ENCODE measurements around the gene TMEM184A. TPM values are rescaled to one million over a fixed set of nuclear protein-coding genes. Genes with fewer than 3 reads are reported as not detected.

Gene TMEM184A
- total RNA-seq, 2 donors from 2014 or later, result 0.12 to 0.73 TPM

GRCh38 chr7:1579481-1580421 is 23.7 kb upstream of the TMEM184A start:
- peaks cover 0 to 3% of the 10 kb centered on the region in 2 donors for H3K9me3 Mint-ChIP-seq
- ATAC-seq, result peak; percentile 99

GRCh38 chr7:1578513-1578912 is 22.5 kb upstream of the TMEM184A start:
- no peaks in the 10 kb centered on the region for H3K36me3 Mint-ChIP-seq
- H3K27ac Mint-ChIP-seq, result no peak overlapping the region
- ATAC-seq (no peak), DNase-seq (ENCODE audit: low spot score in 2 of 2) (no peak)
- peaks cover 0 to 3% of the 10 kb centered on the region in 2 donors for H3K9me3 Mint-ChIP-seq

More at GRCh38 chr7:1579481-1580421, 23.7 kb upstream of the TMEM184A start:
- peak overlapping the region in 1 of 2 donors; percentile 6 for H3K27ac Mint-ChIP-seq
- DNase-seq (ENCODE audit: low spot score in 2 of 2), result peak in 1 of 2 donors; percentile 75
- H3K36me3 Mint-ChIP-seq, result no peaks in the 10 kb centered on the region

DNA sequence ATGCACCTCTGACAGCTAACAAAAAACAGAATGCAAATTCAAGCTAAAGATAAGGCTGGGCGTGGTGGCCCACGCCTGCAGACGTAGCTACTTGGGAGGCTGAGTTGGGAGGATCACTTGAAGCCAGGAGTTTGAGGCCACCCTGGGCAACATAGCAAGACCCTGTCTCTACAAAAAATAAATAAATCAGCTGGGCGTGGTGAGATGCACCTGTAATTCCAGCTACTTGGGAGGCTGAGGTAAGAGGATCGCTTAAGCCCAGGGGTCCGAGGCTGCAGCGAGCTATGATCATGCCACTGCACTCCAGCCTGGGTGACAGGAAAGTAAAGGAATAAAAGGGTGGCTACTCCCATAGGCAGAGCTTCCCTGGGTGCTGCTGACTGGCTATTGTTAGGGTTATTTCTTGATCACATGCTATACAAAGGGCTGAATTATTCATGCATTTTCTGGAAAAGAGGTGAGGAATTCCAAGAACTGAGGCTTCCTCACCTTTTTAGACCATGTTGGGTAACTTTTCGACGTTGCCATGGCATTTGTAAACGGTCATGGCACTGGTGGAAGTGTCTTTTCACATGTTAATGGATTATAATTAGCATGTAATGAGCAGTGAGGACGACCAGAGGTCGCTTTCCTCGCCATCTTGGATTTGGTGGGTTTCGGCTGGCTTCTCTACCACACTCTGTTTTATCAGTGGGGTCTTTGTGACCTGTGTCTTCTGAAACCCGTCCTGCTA is 20.7 kb upstream of the TMEM184A start:
- DNase-seq (ENCODE audit: low spot score in 2 of 2), result no peak
- Mint-ChIP-seq H3K36me3 (no peaks in the 10 kb centered on the region), H3K9me3 (peaks cover 0 to 3% of the 10 kb centered on the region in 2 donors), H3K27ac (no peak overlapping the region)
- no peak for ATAC-seq

- no peak for DNase-seq (ENCODE audit: low spot score in 2 of 2)
- Mint-ChIP-seq H3K27ac (no peak overlapping the region), H3K9me3 (peaks cover 0 to 3% of the 10 kb centered on the region in 2 donors), H3K36me3 (no peaks in the 10 kb centered on the region)
- ATAC-seq, result no peak
Observed at GRCh38 chr7:1575809-1576208, 19.8 kb upstream of the TMEM184A start.

DNA sequence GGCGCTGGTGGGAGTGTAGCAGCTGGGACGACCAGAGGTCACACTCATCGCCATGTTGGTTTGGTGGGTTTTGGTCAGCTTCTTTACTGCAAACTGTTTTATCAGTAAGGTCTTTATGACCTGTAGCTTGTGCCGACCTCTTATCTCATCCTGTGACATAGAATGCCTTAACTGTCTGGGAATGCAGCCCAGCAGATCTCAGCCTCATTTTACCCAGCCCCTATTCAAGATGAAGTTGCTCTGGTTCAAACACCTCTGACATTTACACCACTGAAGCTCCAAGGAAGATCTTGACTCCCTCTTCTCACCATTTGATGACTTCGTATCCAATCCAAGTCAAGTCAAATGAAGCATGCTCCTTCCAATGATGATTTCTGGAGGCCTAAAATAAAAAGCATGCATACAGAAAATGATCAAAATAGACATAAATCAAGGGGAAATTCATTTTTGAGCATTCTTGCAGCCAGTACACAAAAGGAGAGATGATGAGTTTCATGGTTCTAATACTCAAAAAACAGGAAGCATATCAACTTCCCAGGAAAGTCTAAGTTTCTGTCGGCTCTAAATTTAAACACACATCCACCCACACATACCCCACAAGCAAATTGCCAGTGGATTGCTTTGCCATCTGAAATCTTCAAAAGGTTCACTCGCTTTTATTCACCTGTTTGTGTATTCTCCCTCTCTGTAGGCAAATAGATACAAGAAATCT is 16.3 kb upstream of the TMEM184A start:
- ATAC-seq, result no peak
- Mint-ChIP-seq H3K9me3 (no peaks in the 10 kb centered on the region), H3K36me3 (peaks cover 8 to 11% of the 10 kb centered on the region in 2 donors), H3K27ac (peak overlapping the region in 1 of 2 donors; percentile 34)
- no peak for DNase-seq (ENCODE audit: low spot score in 2 of 2)

DNA sequence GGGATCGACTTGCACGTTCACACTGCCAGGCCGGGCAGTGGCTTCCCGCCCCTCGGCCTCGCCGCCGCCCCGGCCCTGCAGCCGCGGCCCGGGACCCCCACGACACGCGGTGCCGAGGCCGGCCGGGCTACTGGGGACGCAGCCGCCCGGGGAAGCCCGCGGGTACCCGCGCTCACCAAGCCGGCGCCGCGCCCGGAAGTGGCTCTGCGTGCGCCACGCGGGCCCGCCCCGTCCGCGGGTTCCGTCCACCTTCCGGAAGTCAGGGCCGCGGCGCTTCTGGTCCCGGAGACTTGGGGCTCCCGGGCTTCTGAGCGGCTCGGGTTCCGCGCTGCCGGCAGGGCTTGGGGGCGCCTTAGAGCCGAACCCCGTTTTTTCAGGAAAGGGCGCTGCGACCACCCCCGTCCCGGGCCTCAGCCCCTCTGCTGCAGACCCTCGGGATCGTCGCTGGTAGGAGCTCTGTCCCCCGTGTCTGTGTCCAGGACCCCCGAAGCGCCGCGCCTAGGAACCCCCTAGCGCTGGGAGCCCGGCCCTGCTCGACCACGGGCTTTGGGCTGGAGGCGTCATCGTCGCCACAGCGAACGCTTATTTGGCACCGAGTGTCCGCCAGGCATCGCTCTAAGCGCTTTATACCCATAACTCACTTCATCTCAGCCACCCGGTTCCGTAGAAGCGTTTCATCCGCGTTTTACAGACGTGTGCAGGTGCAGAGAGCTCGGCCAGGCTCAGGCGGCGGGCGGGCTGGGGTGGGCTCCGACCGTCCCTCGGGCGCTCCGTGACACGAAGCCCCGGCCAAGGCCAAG is 14.0 kb upstream of the TMEM184A start, which contains the start of gene PSMG3:
PSMG3 (minus strand) TSS at position 200 of the 800 bp plus-strand sequence. CDS start 693 bp downstream, outside the sequence.
- Mint-ChIP-seq H3K27ac (peak within 1 kb of the TSS; percentile 90 to 95), H3K36me3 (peaks cover 8 to 18% of the 10 kb centered on the region in 2 donors), H3K9me3 (no peaks in the 10 kb centered on the region)
- peak; percentile 88 to 91 for DNase-seq (ENCODE audit: low spot score in 2 of 2)
- ATAC-seq, result peak; percentile 93 to 98

DNA sequence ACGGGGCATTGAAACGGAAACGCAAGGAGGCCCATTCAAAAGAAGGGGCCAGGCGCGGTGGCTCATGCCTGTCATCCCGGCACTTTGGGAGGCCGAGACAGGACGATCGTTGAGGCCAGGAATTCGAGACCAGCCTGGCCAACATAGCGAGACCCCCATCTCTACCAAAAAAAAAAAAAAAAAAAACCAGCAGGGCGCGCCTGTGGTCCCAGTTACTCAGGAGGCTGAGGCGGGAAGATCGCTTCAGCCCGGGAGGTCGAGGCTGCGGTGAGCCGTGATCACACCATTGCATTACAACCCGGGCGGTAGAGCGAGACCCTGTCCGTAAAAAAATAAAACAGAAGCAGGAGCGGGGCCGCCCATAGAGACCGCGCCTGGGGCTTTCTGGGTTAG is 13.4 kb upstream of the TMEM184A start:
- peak in 1 of 2 donors; percentile 50 for ATAC-seq
- Mint-ChIP-seq H3K27ac (peak overlapping the region; percentile 90 to 92), H3K36me3 (peaks cover 8 to 18% of the 10 kb centered on the region in 2 donors), H3K9me3 (no peaks in the 10 kb centered on the region)
- no peak for DNase-seq (ENCODE audit: low spot score in 2 of 2)

GRCh38 chr7:1569016-1569415 is 13.0 kb upstream of the TMEM184A start:
- Mint-ChIP-seq H3K9me3 (no peaks in the 10 kb centered on the region), H3K27ac (peak overlapping the region; percentile 90 to 92), H3K36me3 (peaks cover 8 to 18% of the 10 kb centered on the region in 2 donors)
- DNase-seq (ENCODE audit: low spot score in 2 of 2), result peak in 1 of 2 donors; percentile 79
- peak in 1 of 2 donors; percentile 48 for ATAC-seq

GRCh38 chr7:1567896-1568510 is 12.0 kb upstream of the TMEM184A start:
- DNase-seq (ENCODE audit: low spot score in 2 of 2), result no peak
- H3K27ac Mint-ChIP-seq, result peak overlapping the region; percentile 68 to 90

DNA sequence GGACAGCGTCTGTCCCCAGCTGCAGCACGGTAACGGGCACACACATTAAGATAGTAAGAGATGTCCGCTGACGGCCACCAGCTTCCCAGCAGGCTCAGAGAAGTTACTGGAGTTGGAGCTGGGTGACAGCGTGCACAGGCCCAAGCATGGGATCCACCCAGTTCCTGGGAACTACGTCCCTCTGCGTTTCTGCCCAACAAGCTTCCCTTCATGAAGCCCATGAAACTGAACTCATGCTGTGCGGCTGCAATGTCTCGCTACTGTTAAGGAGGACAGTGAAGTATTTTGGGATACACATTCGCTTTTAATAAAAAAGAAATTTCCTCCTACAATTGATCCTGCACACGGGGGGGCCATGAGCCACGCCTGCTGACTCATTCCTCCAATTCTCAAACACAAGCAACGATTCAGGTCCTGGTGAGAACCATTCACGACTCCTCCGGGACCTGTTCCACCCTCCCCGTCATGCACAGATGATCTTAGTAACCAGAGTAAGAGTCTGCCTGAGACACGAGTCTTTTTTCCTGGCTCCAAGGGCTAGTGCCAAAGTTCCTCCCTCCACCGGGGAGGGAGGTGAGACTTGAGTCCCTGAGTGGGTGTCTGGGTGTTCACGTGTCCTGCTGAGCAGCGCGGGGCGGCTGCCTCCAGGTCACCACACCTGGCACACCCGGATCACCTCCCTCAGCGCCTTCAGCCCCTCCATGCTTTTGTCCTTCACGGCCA is 11.2 kb upstream of the TMEM184A start:
- H3K27ac Mint-ChIP-seq, result peak overlapping the region; percentile 3 to 68
- H3K9me3 Mint-ChIP-seq, result no peaks in the 10 kb centered on the region
- H3K36me3 Mint-ChIP-seq, result peaks cover 8 to 18% of the 10 kb centered on the region in 2 donors
- DNase-seq (ENCODE audit: low spot score in 2 of 2), result no peak
- no peak for ATAC-seq

More at GRCh38 chr7:1567896-1568510, 12.0 kb upstream of the TMEM184A start:
- H3K36me3 Mint-ChIP-seq, result peaks cover 8 to 18% of the 10 kb centered on the region in 2 donors
- H3K9me3 Mint-ChIP-seq, result no peaks in the 10 kb centered on the region
- no peak for ATAC-seq

DNA sequence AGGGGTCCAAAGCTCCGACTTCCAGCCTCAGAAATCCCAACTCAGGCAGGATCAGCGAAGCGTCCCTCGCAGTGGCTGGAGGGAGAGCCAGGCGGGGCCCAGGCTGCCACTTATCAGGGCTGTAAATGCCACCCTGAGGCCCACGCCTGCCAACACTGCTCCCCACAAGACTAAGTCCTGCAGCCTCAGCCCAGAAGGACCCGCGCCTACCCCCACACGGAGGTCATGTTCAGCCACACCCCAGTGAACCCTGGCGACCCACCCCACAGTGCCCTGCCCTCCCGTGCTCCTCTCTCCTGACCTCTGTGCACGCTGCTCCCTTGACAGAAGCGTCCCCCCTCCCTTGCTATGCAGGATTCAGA is 10.7 kb upstream of the TMEM184A start:
- no peak for ATAC-seq
- Mint-ChIP-seq H3K27ac (peak overlapping the region in 1 of 2 donors; percentile 3), H3K9me3 (no peaks in the 10 kb centered on the region), H3K36me3 (peaks cover 8 to 18% of the 10 kb centered on the region in 2 donors)
- DNase-seq (ENCODE audit: low spot score in 2 of 2), result no peak

DNA sequence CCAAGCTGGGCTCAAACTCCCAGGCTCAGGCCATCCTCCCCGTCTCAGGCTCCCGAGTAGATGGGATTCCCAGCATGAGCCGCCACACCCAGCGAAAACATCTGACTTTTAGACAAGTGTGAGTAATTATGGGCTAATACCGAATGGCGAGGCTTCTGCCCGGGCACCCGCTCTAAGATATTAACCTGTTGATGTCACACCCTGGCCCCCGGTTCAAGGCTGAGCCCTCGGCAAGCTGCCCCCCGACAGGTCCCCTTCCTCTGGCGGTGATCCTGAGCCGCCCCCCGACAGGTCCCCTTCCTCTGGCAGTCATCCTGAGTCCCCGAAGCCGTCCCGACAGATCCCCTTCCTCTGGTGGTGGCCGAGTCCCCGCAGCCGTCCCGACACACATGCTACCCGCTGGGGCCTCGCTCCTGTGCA is 8.6 kb upstream of the TMEM184A start:
- no peak overlapping the region for H3K27ac Mint-ChIP-seq
- ATAC-seq (no peak), DNase-seq (ENCODE audit: low spot score in 2 of 2) (no peak)
- H3K36me3 Mint-ChIP-seq, result peaks cover 8 to 18% of the 10 kb centered on the region in 2 donors
- no peaks in the 10 kb centered on the region for H3K9me3 Mint-ChIP-seq

- ATAC-seq (no peak), DNase-seq (ENCODE audit: low spot score in 2 of 2) (no peak)
- H3K9me3 Mint-ChIP-seq, result no peaks in the 10 kb centered on the region
- no peak overlapping the region for H3K27ac Mint-ChIP-seq
- peaks cover 6 to 15% of the 10 kb centered on the region in 2 donors for H3K36me3 Mint-ChIP-seq
Observed at GRCh38 chr7:1563981-1564602, 8.1 kb upstream of the TMEM184A start.

GRCh38 chr7:1562597-1563051 is 6.6 kb upstream of the TMEM184A start:
- H3K36me3 Mint-ChIP-seq, result peaks cover 0 to 10% of the 10 kb centered on the region in 2 donors
- no peak for ATAC-seq
- H3K27ac Mint-ChIP-seq, result no peak overlapping the region
- DNase-seq (ENCODE audit: low spot score in 2 of 2), result no peak
- H3K9me3 Mint-ChIP-seq, result no peaks in the 10 kb centered on the region
